Stimulated activated CD8-positive, alpha-beta memory T cell treated with anti-CD3 and anti-CD28 coated beads, Interleukin-7, amount 100 ng/mL, for 4 hours (primary cell): Measurements from ENCODE around the gene SLC30A2.

Experiments
- DNase-seq, 2 donors: peaks; one replicate each; pipeline ENCODE4 v3.0.0-alpha.2; 2020; ENCODE audit warnings: low read depth in 2 of 2

Gene SLC30A2

GRCh38 chr1:26038904-26039303 lies 7.0 kb downstream of the SLC30A2 start:
- no peak for DNase-seq

- no peak for DNase-seq
Measured at GRCh38 chr1:26038477-26038876, 7.4 kb downstream of the SLC30A2 start.

GRCh38 chr1:26037904-26038303 lies 8.0 kb downstream of the SLC30A2 start:
- DNase-seq = no peak

- DNase-seq = no peak
Measured at GRCh38 chr1:26036756-26037281, 9.1 kb downstream of the SLC30A2 start.

- DNase-seq = peak; percentile 40 to 62
Measured at GRCh38 chr1:26035959-26036755, 9.8 kb downstream of the SLC30A2 start.

GRCh38 chr1:26035203-26035958 lies 10.5 kb downstream of the SLC30A2 start:
- DNase-seq = peak; percentile 90 to 91

GRCh38 chr1:26034504-26035202 lies 11.3 kb downstream of the SLC30A2 start:
- DNase-seq = no peak

- DNase-seq = no peak
Measured at GRCh38 chr1:26032656-26033357, 13.1 kb downstream of the SLC30A2 start.

GRCh38 chr1:26031611-26032220 lies 14.2 kb downstream of the SLC30A2 start:
- DNase-seq = no peak

GRCh38 chr1:26031196-26031595 lies 14.7 kb downstream of the SLC30A2 start:
- no peak for DNase-seq

- DNase-seq = no peak
Measured at GRCh38 chr1:26029864-26030481, 15.9 kb downstream of the SLC30A2 start.

GRCh38 chr1:26029054-26029863 lies 16.7 kb downstream of the SLC30A2 start:
- DNase-seq = no peak

- no peak for DNase-seq
Measured at GRCh38 chr1:26028490-26028980, 17.4 kb downstream of the SLC30A2 start.

- no peak for DNase-seq
Measured at GRCh38 chr1:26027716-26028489, 18.0 kb downstream of the SLC30A2 start.

GRCh38 chr1:26025517-26025916 lies 20.4 kb downstream of the SLC30A2 start:
- no peak for DNase-seq

- DNase-seq = no peak
Measured at GRCh38 chr1:26025060-26025459, 20.9 kb downstream of the SLC30A2 start.

GRCh38 chr1:26023826-26024225 lies 22.1 kb downstream of the SLC30A2 start:
- DNase-seq = no peak

GRCh38 chr1:26023009-26023408 lies 22.9 kb downstream of the SLC30A2 start:
- DNase-seq = no peak

GRCh38 chr1:26022404-26022779 lies 23.5 kb downstream of the SLC30A2 start:
- DNase-seq = no peak
